GM18858 (cell line): ENCODE measurements around the gene MED16.

ENCODE experiments used
- ATAC-seq: cut with Tn5 transposase; IDR thresholded peaks from one replicate; pipeline ENCODE4 v1.9.1; 2021; ENCODE audit not compliant: unreplicated experiment

The MED16 gene

DNA sequence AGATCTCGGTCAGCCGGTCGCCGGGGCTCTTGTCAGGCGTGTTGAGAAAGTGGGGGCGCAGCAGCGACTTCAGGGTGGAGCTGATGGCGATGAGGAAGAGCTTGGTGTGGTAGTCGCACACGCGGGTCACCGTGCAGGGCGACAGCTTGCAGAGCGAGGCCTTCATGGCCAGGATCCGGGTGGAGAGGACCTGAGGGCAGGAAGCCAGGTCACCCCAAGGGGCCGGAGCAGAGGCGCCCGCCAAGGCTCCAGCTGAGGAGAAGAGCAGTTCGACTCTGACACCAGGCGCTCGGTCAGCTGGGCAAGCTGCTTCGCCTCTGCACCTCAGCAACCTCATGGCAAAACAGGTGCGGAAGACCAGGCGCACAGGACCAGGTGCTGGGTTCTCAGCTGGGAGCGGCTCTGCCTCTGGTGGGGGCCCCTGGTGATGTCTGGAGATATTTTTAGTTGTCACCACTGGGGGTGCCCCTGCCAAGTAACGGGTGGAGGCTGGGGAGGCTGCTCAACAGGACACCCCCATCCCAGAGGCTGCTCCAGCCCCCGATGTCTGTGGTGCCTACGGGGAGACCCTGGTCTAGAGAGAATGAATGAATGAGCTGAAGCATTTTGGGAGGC is 17.6 kb downstream of the MED16 start:
- no peak for ATAC-seq

DNA sequence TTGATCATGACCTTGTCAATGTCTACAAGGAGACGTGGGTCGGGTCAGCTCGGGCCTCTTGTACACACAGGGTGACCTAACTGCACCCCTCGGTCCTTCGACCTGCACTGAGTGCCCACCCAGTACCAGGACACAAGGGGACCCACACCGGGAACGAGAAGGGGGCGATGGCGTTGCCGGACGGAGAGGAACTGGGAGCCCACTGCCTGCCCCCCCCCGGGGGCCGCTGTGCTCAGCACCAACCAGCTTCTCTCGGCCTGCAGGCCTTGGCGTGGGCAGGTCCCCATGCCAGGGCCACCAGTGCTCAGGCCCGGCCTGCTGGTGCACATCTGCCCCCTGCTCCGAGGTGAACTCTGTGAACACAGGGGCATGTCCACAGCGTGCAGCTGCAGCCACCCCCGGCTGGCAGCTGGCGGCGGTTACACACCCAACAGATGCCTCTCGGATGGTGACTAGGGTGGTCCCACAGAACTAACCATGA is 19.4 kb downstream of the MED16 start:
- ATAC-seq = no peak

DNA sequence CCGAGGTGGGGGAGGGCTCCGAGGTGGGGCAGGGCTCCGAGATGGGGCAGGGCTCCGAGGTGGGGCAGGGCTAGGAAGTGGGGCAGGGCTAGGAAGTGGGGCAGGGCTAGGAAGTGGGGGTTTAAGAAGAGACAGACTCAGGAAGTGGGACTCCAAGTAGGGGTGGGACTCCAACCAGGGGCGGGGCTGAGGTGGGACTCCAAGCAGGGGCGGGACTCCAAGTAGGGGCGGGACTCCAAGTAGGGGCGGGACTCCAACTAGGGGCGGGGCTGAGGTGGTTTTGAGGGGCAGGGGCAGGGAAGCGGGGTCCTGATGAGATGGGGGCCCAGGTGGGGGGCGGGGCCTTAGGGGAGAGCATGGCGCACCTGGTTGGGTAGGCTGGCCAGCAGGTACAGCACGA is 19.9 kb downstream of the MED16 start:
- no peak for ATAC-seq

DNA sequence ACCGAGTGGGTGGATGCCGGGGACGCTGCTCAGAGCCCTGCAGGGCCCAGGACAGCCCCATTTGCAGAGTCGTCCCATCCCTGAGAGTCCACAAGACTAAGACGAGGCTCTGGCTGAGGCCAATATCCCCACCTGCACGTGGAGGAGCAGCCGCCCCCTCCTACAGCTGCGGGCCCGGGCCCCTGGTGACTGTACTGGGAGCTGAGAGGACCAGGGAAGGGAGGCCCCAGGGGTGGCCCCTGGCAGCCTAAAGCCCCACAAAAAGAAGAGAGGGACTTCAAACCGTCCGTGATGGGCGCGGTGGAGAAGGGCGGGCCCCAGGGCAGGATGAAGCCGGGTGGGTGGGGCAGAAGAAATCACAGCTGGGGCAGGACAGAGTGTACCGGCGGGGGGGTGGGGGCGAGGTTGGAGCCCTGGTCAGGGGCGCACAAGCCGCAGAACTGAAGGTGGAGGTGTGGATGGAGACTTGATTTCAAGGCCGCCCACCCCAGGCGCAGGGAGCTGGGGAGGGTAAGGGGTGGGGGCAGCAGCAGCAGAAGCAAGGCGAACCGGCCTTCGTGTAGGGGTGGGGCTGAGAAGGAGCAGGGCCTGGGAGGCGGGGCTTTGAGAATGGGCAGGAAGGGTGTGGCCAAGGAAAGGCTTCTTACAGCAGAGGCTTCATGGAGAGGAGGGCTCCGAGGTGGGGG is 20.6 kb downstream of the MED16 start:
- no peak for ATAC-seq

DNA sequence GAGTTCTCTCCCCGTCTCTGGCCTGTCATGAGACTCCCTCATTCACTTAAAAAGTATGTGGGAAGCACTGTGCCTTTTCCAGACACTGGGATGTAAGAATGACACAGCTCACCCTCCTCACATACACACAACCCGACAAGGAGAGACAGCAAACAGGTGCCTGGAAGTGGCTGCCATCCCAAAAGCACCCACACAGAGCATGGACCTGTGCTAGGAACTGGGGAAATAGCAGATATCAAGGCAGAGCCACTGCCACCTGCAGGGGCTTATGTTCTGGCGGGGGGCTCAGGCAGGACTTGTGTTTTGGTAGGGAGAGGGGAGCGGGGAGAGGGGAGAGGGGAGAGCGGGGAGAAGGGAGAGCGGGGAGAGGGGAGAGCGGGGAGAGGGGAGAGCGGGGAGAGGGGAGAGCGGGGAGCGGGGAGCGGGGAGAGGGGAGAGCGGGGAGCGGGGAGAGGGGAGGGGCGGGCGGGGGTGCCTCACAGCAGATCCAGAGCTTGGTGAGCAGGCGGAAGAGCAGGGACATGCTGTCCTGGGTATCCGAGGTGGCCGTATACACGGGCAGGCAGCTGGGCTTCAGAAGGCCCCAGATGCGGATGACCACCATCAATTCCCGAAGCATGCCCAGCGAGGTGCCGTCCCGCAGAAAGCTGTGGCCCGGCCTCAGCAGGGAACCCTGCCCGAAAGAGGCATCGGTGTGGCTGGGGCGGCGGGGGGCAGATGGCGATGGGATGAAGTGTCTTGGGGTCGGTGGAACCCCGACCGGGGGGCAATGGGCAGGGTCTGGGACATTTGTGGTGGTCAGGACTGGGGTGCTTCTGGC is 21.3 kb downstream of the MED16 start:
- no peak for ATAC-seq

DNA sequence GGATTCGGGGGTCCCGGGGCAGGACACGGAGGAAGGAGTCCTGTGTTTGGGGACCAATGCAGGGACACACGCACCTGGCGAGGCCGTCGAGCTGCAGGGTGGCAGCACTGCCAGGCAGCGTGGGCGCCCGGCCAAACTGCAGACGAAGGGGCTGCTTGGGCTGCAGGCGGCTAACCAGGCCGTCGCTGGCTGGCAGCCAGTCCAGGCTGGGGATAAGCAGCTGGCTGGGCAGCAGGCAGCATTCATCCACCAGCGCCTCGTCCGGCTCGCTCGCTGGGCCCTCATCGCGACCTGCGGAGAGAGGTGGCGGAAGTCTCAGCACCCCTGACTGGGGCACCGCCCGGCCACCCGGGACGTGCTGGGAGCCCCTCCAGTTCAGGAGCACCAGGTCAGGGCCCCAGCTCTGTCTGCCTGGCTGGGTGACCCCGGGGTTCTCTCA is 22.0 kb downstream of the MED16 start:
- ATAC-seq = no peak

DNA sequence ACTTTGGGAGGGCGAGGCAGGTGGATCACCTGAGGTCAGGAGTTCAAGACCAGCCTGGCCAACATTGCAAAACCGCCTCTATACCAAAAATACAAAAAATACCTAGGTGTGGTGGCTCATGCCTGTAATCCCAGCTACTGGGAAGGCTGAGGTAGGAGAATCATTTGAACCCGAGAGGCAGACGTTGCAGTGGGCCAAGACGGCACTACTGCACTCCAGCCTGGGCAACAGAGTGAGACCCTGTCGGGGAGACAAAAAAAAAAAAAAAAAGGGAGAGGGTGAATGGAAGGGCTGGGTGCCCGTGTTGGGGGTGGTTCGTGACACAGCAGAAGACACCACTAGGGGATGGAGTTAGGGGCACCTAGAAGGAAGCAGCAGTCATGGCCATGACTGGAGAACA is 22.7 kb downstream of the MED16 start:
- ATAC-seq = no peak

DNA sequence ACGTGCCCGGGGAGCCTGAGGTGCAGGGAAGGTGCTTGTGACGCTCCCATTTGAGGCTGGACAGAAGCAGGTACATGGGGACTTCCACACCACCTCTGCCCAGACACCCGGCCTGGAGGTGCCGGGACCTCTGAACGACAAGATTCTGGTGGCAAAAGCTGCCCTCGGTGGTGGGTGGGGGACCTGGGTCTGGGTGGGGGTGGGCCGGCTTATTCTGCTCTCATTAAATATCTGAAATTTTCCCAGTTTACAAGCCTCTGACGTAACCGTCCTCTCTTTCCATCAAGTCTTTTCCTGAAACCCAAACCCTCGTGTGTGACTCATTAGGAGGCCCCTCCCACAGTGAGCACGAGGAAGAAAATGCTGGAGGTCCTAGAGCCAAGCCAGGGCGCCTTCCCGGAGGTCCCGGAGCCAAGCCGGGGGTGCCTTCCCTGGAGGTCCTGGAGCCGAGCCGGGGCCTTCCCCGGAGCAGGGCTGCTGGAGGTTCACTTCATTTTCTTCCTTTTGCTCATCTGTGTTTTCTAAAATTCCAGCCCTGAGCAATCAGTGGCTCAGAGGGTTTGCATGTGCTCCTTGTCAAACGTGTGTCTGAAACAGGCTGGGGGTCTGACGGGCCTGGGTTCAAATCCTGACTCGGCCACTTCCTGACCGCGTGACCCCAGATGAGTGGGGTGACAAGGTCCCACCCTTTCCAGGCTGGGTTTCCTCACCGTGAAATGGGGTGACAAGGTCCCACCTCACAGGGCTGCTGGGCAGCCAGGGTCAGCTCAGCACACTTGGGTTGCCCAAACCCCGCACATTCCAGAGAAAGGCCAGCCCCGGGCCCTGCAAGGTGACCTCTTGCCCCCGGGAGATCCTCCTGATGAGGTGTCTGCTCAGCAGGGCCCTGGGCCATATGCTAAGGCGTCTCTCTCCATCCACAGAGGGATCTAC is 23.5 kb downstream of the MED16 start:
- no peak for ATAC-seq

DNA sequence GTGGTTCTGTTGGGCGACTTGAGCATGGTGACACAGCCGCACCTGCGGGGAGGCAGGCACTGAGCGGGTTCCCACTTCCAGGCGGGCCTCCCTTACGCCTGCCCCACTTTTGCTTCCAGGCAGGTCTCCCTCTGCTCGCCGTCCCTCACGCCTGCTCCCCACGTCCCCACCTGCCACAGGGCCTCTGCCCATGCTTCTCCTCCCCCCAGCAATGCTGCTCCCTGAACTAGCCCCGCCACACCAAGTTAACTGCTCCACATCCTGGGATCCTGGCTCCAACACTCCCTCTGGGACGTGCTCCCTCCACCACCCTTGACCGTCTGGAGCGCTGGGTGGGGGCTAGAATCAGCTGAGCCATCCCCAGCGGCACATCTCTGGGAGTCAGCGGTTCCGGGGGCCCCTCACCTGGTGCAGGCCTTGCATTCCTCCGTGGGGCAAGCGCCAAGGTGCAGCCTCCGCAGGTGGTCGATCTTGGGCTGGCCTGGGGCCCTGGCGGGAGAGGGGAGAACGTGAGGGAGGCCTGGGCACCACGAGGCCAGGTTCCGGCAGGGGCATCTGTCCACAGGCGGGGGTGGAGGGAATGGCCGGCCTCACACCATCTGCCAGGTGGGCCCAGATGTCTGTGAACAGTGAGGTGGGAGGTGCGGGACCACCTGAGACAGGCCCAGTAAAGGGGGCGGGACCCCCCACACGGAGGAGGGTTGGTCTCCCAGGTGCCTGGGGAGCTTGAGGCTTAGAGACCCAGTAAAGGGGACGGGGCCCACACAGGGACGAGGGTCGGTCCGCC is 24.3 kb downstream of the MED16 start:
- ATAC-seq = no peak

DNA sequence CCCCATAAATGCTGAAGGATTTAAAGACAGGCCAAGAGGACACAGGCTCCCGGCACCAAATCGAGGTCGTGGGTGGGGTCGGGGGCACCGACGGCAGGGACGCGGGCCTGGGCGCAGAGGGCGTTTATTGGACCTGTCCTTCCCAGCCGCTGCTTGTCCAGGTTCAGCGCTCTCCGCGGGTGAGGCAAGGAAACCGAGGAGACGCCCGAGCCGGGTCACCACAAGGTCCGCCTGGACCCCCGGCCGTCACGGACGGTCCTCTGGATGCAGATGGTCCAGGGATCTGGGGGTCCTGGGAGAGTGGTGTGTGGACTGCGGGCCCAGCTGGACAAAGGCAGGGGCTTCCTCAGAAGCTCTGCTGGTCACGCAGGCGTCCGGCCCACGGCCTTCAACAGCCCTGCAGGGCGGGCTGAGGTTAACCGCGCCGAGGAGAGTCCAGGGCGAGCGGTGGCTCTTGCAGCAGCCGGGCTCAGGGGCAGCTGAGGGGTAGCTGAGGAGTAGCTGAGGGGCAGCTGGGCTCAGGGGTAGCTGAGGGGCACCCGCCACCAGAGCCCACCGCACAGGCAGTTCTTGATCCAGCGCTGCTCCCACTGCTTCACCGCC is 25.0 kb downstream of the MED16 start:
- no peak for ATAC-seq

DNA sequence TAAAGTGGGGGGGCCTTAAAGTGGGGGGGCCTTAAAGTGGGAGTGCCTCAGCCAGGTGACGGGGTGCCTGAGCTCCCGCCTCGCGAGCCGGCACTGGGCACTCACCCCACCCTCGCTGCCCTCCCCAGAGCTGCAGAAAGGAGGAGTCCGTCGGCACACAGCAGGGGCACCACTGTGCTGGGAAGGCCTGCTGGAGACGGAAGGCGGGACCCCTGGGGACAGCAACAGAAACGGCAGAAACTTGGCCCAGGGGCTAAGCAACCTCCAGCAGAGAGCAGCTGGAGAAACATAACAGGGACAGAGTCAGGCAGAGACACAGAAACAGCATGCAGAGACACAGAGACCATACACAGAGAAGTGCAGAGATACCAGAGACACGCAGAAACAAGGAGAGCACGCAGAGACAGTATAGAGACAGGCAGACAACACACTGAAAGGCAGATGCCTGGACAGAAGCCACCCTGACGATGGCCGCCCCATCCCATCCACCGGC is 25.6 kb downstream of the MED16 start:
- ATAC-seq = no peak

DNA sequence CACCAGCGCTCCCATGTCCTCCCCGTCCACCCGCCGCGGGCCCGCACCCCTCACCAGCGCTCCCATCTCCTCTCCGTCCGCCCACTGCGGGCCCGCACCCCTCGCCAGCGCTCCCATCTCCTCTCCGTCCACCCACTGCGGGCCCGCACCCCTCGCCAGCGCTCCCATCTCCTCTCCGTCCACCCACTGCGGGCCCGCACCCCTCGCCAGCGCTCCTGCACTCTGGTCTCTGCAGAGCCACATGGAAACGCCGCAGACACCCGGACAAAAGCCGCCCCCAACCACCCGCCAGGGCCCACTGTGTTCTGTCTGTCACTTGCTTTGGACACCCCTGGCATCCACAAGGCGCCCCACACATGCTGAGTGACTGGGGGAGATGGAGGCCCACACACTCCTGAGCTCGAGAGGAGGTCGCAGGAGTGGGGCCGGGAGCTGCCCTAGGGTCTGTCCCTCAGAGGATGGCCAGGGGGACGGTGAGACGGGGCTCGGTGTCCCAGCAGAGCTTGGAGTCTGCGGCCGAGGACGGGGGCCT is 26.2 kb downstream of the MED16 start:
- no peak for ATAC-seq

DNA sequence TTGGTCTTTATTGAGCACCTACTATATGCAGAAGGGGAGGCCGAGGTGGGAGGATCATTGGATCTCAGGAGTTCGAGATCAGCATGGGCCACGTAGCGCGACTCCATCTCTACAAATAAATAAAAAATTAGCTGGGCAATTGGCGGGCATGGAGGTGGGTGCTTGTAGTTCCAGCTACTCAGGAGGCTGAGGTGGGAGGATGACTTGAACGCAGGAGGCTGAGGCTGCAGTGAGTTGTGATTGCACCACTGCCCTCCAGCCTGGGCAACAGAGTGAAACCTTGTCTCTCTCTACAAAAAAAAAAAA is 29.7 kb downstream of the MED16 start:
- no peak for ATAC-seq

DNA sequence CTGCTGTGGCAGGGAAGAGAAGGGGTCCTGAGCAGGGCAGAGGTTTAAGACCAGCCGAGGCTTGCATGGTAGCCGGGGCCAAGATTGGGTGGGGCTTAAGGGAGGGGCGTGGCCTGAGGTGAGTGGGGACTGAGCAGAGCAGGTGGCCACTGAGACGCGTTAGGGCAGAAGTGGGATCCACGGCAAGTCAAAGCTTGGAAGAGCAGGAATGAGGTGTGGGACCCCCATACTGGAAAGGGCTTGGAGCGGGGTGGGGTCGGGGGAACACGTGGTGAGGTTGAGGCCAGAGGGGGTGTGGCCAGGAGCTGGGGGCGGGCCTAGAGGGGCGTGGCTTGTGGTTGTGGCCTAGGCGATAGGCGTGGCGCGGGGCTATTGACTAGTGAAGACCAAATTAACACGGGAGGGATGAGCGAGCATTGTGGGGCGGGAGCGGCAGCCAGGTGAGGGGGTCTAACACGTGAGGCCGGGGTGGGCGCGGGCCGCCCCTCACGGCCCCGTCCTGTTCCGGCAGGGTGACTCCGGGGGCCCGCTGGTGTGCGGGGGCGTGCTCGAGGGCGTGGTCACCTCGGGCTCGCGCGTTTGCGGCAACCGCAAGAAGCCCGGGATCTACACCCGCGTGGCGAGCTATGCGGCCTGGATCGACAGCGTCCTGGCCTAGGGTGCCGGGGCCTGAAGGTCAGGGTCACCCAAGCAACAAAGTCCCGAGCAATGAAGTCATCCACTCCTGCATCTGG is 30.2 kb downstream of the MED16 start:
- no peak for ATAC-seq

DNA sequence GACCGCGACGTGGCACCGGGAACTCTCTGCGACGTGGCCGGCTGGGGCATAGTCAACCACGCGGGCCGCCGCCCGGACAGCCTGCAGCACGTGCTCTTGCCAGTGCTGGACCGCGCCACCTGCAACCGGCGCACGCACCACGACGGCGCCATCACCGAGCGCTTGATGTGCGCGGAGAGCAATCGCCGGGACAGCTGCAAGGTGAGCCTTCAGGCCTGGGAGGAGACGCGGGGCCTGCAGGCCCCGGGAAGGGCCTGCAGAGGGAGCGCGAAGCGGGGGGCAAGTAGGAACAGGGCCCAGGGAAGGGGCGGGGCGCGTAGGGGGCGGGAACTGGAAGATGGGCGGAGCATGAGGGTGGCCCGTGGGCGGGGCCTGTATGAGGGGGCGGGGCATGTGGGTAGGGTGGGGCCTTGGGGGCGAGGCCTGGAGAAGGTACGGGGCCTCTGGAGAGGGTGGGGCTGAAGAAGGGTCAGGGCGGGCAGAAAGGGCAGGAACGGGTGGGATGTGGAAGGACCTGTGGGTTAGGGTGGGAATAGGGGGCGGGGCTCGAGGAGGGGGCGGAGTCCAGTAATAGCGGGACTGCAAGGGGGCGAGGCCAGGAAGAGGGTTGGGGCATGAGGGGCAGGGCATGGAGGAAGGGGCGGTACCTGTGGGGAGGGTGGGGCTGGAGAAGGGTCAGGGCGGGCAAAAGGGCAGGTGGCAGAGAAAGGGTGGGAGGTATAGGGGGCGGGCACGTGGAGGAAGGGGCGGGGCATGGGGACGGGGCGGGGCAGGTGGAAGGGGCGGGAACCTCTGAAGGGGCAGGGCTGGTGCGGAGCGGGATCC is 31.0 kb downstream of the MED16 start:
- no peak for ATAC-seq

DNA sequence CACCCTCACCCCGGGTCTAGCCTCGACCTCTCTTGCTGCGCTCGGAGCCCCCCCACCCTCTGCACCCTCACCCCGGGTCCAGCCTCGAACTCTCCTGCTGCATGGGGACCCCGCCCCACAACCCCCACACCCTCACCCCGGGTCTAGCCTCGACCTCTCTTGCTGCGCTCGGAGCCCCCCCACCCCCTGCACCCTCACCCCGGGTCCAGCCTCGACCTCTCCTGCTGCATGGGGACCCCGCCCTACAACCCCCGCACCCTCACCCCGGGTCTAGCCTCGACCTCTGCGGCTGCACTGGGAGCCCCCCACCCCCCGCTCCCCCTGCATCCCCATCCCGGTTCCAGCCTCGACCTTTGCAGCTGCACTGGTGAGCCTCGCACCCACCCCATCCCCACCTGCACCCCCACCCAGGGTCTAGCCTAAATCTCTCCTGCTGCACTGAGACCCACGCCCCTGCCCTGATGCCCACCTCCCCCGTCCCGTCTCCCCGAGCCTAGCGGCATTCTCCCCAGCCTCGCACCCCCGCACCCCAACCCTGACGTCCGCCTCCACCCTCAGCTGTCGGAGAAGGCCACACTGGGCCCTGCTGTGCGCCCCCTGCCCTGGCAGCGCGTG is 31.7 kb downstream of the MED16 start:
- ATAC-seq = no peak
